PC-9 (cell line): ENCODE results near the gene NRP1. TPM values are rescaled to one million over a fixed set of nuclear protein-coding genes. Genes with fewer than 3 reads are reported as not detected.

Source experiments
- BruUV-seq: library from RNA; stranded (reverse); fragments of 400-500 nt; replicated peaks from 2 replicates; lab custom pipeline; 2021; lab: Mats Ljungman, UMichigan
- CTCF ChIA-PET: fragments of 300-600 bp; sonication (Branson Sonifier 250); formaldehyde crosslinking; loops from one replicate; lab custom pipeline; 2022; ENCODE audit warnings: antibody characterized with exemption; lab: Charles Lee
- POLR2A ChIA-PET: fragments of 300-600 bp; sonication (Branson Sonifier 250); formaldehyde crosslinking; loops from one replicate; lab custom pipeline; 2022; ENCODE audit warnings: antibody characterized with exemption; ENCODE audit not compliant: unreplicated experiment; lab: Charles Lee
- DNase-seq, 2 experiments: peaks; one replicate each; pipeline versions ENCODE4 v3.0.0 to v3.0.0-alpha.2; 2015 to 2022; ENCODE audit warnings: mixed read lengths in 1 of 2
- H2AFZ ChIP-seq: fragments of 200-600 bp; sonication (generic); 2 replicates; pipeline ENCODE4 v1.8.1; 2017; ENCODE audit warnings: antibody characterized with exemption
- H3F3A ChIP-seq: fragments of 200-600 bp; sonication (generic); 2 replicates; pipeline ENCODE4 v1.8.1; 2017; ENCODE audit warnings: antibody characterized with exemption, mild to moderate bottlenecking, low read depth; ENCODE audit not compliant: insufficient read depth
- H3K27ac ChIP-seq: fragments of 200-600 bp; sonication (generic); 2 replicates; pipeline ENCODE4 v1.6.1; 2016; ENCODE audit warnings: mixed run types
- H3K27me3 ChIP-seq: fragments of 200-600 bp; sonication (generic); 2 replicates; pipeline ENCODE4 v1.6.1; 2016; ENCODE audit warnings: low read depth, mixed run types; ENCODE audit not compliant: insufficient read depth
- H3K36me3 ChIP-seq: fragments of 200-600 bp; sonication (generic); 2 replicates; pipeline ENCODE4 v1.6.1; 2016; ENCODE audit warnings: low read depth, mixed run types
- H3K4me1 ChIP-seq: fragments of 200-600 bp; sonication (generic); replicated peaks from 2 replicates; pipeline ENCODE4 v1.6.1; 2016; ENCODE audit warnings: mixed run types; ENCODE audit not compliant: insufficient read depth
- H3K4me2 ChIP-seq: fragments of 200-600 bp; sonication (generic); 2 replicates; pipeline ENCODE4 v1.6.1; 2017; ENCODE audit warnings: mixed run types
- H3K4me3 ChIP-seq: fragments of 200-600 bp; sonication (generic); 2 replicates; pipeline ENCODE4 v1.6.1; 2016; ENCODE audit warnings: mixed run types
- H3K79me2 ChIP-seq: fragments of 200-600 bp; sonication (generic); 2 replicates; pipeline ENCODE4 v1.6.1; 2017; ENCODE audit warnings: low read depth, mixed run types
- H3K9me2 ChIP-seq: fragments of 200-600 bp; sonication (generic); 2 replicates; pipeline ENCODE4 v1.8.1; 2017; ENCODE audit warnings: mild to moderate bottlenecking; ENCODE audit not compliant: insufficient read depth
- H3K9me3 ChIP-seq: fragments of 200-600 bp; sonication (generic); 2 replicates; pipeline ENCODE4 v1.8.1; 2016; ENCODE audit warnings: low read depth; ENCODE audit not compliant: insufficient read depth
- H4K20me1 ChIP-seq: fragments of 200-600 bp; sonication (generic); 2 replicates; pipeline ENCODE4 v1.8.1; 2017; ENCODE audit not compliant: insufficient read depth
- CTCF ChIP-seq: fragments of 200-600 bp; sonication (generic); conservative IDR thresholded peaks from 2 replicates; pipeline ENCODE4 v1.6.1; 2017; ENCODE audit warnings: mixed run types, antibody characterized with exemption, mild to moderate bottlenecking, moderate library complexity
- EZH2 ChIP-seq: fragments of 200-600 bp; sonication (generic); IDR thresholded peaks from 2 replicates; pipeline ENCODE4 v1.8.0; 2017; ENCODE audit warnings: antibody characterized with exemption, low read depth
- intact Hi-C: fragments of 100-400 bp; cut with micrococcal nuclease; formaldehyde crosslinking; loops from one replicate; pipeline ENCODE4 v1.10.0; 2022; ENCODE audit not compliant: unreplicated experiment
- total RNA-seq: library from RNA; stranded (reverse); gene quantifications from 2 replicates; pipeline ENCODE4 v1.2.3, GENCODE V29; 2021

Gene NRP1
- total RNA-seq, 1 experiment from 2014 or later, result 30.5 TPM

DNA sequence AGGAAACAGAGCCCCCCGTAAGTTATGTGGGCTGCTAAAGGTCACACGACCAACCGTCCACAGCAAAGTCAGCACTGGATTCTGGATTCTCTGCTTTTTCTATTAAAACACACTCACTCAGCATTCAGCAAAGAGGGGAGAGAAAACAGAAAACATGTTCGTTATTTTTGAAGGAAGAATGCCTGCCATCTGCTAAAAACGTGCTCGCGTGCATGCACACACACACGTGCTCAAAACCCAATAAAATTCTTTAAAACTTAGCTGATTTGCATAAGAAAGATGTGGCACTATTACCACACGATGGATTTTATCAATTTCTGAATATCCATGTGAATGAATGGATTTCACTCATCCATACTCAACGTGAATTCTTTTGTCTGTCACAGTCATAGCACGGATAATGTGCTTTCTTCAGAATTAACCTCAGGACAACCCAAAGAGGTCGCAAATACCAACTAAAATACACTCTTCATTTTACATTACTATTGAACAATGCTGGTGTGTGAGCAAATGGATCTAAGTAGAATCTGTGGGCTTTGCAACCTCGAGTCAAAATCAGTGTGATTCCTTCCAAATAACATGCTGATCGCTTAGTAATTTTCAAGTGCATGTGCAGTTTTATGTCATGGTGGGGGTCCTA is 40.8 kb downstream of the NRP1 start:
- Histone ChIP-seq H3K9me2 (no peaks in the 10 kb centered on the region), H4K20me1 (no peaks in the 10 kb centered on the region), H3K9me3 (no peaks in the 10 kb centered on the region), H3K79me2 (peaks cover 56% of the 10 kb centered on the region), H3K4me2 (no peak overlapping the region), H2AFZ (no peak overlapping the region), H3K36me3 (peaks cover 4% of the 10 kb centered on the region; the same call in 1 of the 2 replicates), H3K27ac (peak overlapping the region; percentile 99), H3K4me3 (no peak overlapping the region), H3K4me1 (peaks cover 48% of the 10 kb centered on the region), H3F3A (peaks cover 45% of the 10 kb centered on the region), H3K27me3 (no peaks in the 10 kb centered on the region)
- POLR2A ChIA-PET, result no interaction called here
- BruUV-seq, result no TSS peak
- CTCF ChIA-PET, result no interaction called here
- TF ChIP-seq CTCF, result no peak
- no peak for TF ChIP-seq EZH2
- intact Hi-C loops, result loop anchor here (2.0 kb wide), 1 partner anchor 33 kb away; no protein-coding TSS in a partner anchor
- DNase-seq, result no peak

- no TSS peak for BruUV-seq
- no peaks in the 10 kb centered on the region for H4K20me1 ChIP-seq
- no peak overlapping the region for H3K4me2 ChIP-seq
- no peak overlapping the region for H2AFZ ChIP-seq
- H3K4me3 ChIP-seq, result no peak overlapping the region
- CTCF ChIA-PET, result interaction anchor here (0.6 kb wide), 1 partner anchor 613 kb away, joined by 8 read pairs; no protein-coding TSS in a partner anchor
- H3K79me2 ChIP-seq, result peaks cover 60% of the 10 kb centered on the region
- intact Hi-C loops, result loop anchor here (2.0 kb wide), 1 partner anchor 34 kb away; no protein-coding TSS in a partner anchor
- no peaks in the 10 kb centered on the region for H3K9me2 ChIP-seq
- peak overlapping the region; percentile 99 for H3K27ac ChIP-seq
- peaks cover 48% of the 10 kb centered on the region for H3K4me1 ChIP-seq
- H3K9me3 ChIP-seq, result no peaks in the 10 kb centered on the region
- DNase-seq, result no peak
- no peaks in the 10 kb centered on the region for H3K27me3 ChIP-seq
- POLR2A ChIA-PET, result no interaction called here
- TF ChIP-seq CTCF, result no peak
- TF ChIP-seq EZH2, result no peak
- peaks cover 45% of the 10 kb centered on the region for H3F3A ChIP-seq
- peaks cover 4% of the 10 kb centered on the region; the same call in 1 of the 2 replicates for H3K36me3 ChIP-seq
Measured at GRCh38 chr10:33293076-33293475, 41.4 kb downstream of the NRP1 start.

DNA sequence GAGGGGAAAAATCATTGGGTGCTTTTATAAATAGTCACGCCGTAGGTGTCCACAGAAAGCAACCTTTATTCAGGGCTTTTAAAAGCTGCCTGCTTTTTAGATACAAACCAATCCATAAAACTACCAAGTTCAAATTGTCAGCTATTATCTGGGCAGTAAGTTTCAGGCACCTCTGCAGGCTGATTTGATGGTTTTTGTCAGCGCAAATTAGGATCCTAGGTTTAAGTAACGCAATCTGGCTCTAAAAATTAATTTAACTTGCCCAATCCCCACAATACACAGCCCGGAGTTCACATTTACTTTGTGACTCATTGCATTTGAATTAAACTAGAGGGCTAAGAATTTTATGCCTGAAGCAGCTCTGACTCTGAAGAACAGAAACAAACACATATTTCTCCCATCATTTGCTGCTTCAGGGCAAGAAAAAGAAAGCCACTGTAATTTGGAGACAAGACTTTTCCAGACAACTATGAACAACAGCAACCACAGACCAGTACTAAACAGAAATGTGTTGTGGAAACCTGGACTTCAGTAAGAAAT is 43.3 kb downstream of the NRP1 start:
- Histone ChIP-seq H3K9me3 (no peaks in the 10 kb centered on the region), H3K9me2 (no peaks in the 10 kb centered on the region), H3K79me2 (peaks cover 68% of the 10 kb centered on the region), H3K36me3 (0 out of 2 replicates have a peak, but pooled peaks cover 4% of the 10 kb centered on the region), H3K27me3 (no peaks in the 10 kb centered on the region), H3F3A (peaks cover 45% of the 10 kb centered on the region), H3K4me2 (peak overlapping the region; percentile 74), H3K4me3 (peak overlapping the region; percentile 31; the same call in 1 of the 2 replicates), H3K27ac (peak overlapping the region; percentile 99), H2AFZ (no peak overlapping the region; the same call in 1 of the 2 replicates), H4K20me1 (no peaks in the 10 kb centered on the region), H3K4me1 (peaks cover 48% of the 10 kb centered on the region)
- ChIA-PET POLR2A (interaction anchor here (0.7 kb wide), 1 partner anchor 49 kb away, joined by 5 read pairs; no protein-coding TSS in a partner anchor), CTCF (no interaction called here)
- peak; percentile 37 to 91 for DNase-seq
- TF ChIP-seq EZH2 (no peak), CTCF (no peak)
- no TSS peak for BruUV-seq
- intact Hi-C loops, result loop anchor here (1.0 to 2.0 kb wide), 6 partner anchors 18 to 281 kb away; no protein-coding TSS in a partner anchor
